H9 (cell line): Measurements from ENCODE around the gene PHAF1. TPM values are rescaled to one million over a fixed set of nuclear protein-coding genes. Genes with fewer than 3 reads are reported as not detected.

Experiments
- DNase-seq: peaks from one replicate; pipeline ENCODE4 v3.0.0-alpha.2; 2017
- H2AFZ ChIP-seq: one replicate; pipeline ENCODE4 v1.6.1; 2013; ENCODE audit warnings: mild to moderate bottlenecking, low read length, control low read depth, moderate library complexity
- H2AK5ac ChIP-seq: 2 replicates; pipeline ENCODE4 v1.6.1; 2013; ENCODE audit warnings: low read length, control low read depth, mixed read lengths; ENCODE audit not compliant: insufficient read length
- H2BK120ac ChIP-seq: one replicate; pipeline ENCODE4 v1.6.1; 2013; ENCODE audit warnings: low read depth, mild to moderate bottlenecking, low read length, control low read depth, inconsistent platforms; ENCODE audit not compliant: poor library complexity, severe bottlenecking
- H2BK12ac ChIP-seq: 2 replicates; pipeline ENCODE4 v1.6.1; 2013; ENCODE audit warnings: low read length, control low read depth, mixed read lengths, low read depth; ENCODE audit not compliant: insufficient read length
- H2BK15ac ChIP-seq: 2 replicates; pipeline ENCODE4 v1.6.1; 2013; ENCODE audit warnings: low read depth, low read length, control low read depth
- H2BK20ac ChIP-seq: one replicate; pipeline ENCODE4 v1.6.1; 2013; ENCODE audit warnings: low read depth, mild to moderate bottlenecking, low read length, control low read depth, inconsistent platforms; ENCODE audit not compliant: poor library complexity, severe bottlenecking
- H2BK5ac ChIP-seq: 2 replicates; pipeline ENCODE4 v1.6.1; 2013; ENCODE audit warnings: low read length, control low read depth, mixed read lengths; ENCODE audit not compliant: insufficient read length
- H3K14ac ChIP-seq: 2 replicates; pipeline ENCODE4 v1.6.1; 2013; ENCODE audit warnings: low read length, control low read depth; ENCODE audit not compliant: insufficient read depth
- H3K18ac ChIP-seq: 2 replicates; pipeline ENCODE4 v1.6.1; 2013; ENCODE audit warnings: low read depth, mild to moderate bottlenecking, mixed read lengths, low read length, control low read depth; ENCODE audit not compliant: insufficient read length
- H3K23ac ChIP-seq: 2 replicates; pipeline ENCODE4 v1.6.1; 2013; ENCODE audit warnings: low read length, control low read depth, mixed read lengths, low read depth; ENCODE audit not compliant: insufficient read length
- H3K23me2 ChIP-seq: 2 replicates; pipeline ENCODE4 v1.6.1; 2013; ENCODE audit warnings: low read depth, mild to moderate bottlenecking, mixed read lengths, low read length, control low read depth; ENCODE audit not compliant: insufficient read length, poor library complexity, severe bottlenecking
- H3K27ac ChIP-seq: 2 replicates; pipeline ENCODE4 v1.5.1; 2013; ENCODE audit warnings: low read length, control low read depth, mixed read lengths, low read depth; ENCODE audit not compliant: insufficient read length
- H3K27me3 ChIP-seq: 2 replicates; pipeline ENCODE4 v1.6.1; 2013; ENCODE audit warnings: low read length, control low read depth, inconsistent platforms; ENCODE audit not compliant: insufficient read depth
- H3K4ac ChIP-seq: 2 replicates; pipeline ENCODE4 v1.6.1; 2013; ENCODE audit warnings: low read depth, mild to moderate bottlenecking, control low read depth, inconsistent platforms, low read length, moderate library complexity
- H3K4me1 ChIP-seq: 2 replicates; pipeline ENCODE4 v1.6.1; 2013; ENCODE audit warnings: low read length, control low read depth, inconsistent platforms; ENCODE audit not compliant: insufficient read depth
- H3K4me2 ChIP-seq: 2 replicates; pipeline ENCODE4 v1.6.1; 2013; ENCODE audit warnings: low read length, control low read depth, mixed read lengths; ENCODE audit not compliant: insufficient read length, insufficient read depth
- H3K56ac ChIP-seq: 2 replicates; pipeline ENCODE4 v1.6.1; 2013; ENCODE audit warnings: low read depth, mild to moderate bottlenecking, mixed read lengths, low read length, control low read depth; ENCODE audit not compliant: insufficient read length
- H3K79me1 ChIP-seq: 2 replicates; pipeline ENCODE4 v1.6.1; 2013; ENCODE audit warnings: low read depth, mild to moderate bottlenecking, moderate library complexity, low read length, control low read depth, inconsistent platforms; ENCODE audit not compliant: insufficient read depth, poor library complexity, severe bottlenecking
- H3K79me2 ChIP-seq: 2 replicates; pipeline ENCODE4 v1.6.1; 2013; ENCODE audit warnings: low read length, control low read depth, inconsistent platforms; ENCODE audit not compliant: insufficient read depth
- H3K9ac ChIP-seq: 2 replicates; pipeline ENCODE4 v1.6.1; 2013; ENCODE audit warnings: low read length, control low read depth, mixed read lengths; ENCODE audit not compliant: insufficient read length; ENCODE audit errors: extremely low read depth
- H3K9me3 ChIP-seq: one replicate; pipeline ENCODE4 v1.6.1; 2013; ENCODE audit warnings: low read depth, low read length, inconsistent platforms; ENCODE audit not compliant: control insufficient read depth
- H3T11ph ChIP-seq: one replicate; pipeline ENCODE4 v1.6.1; 2013; ENCODE audit warnings: mild to moderate bottlenecking, low read length, control low read depth, inconsistent platforms
- H4K20me1 ChIP-seq: one replicate; pipeline ENCODE4 v1.6.1; 2013; ENCODE audit not compliant: control insufficient read depth, insufficient read length, insufficient read depth
- H4K5ac ChIP-seq: 2 replicates; pipeline ENCODE4 v1.6.1; 2013; ENCODE audit warnings: low read depth, mild to moderate bottlenecking, mixed read lengths, low read length, control low read depth; ENCODE audit not compliant: insufficient read length
- H4K8ac ChIP-seq: replicated peaks from 2 replicates; pipeline ENCODE4 v1.6.1; 2013; ENCODE audit warnings: low read length, control low read depth, mixed read lengths, low read depth; ENCODE audit not compliant: insufficient read length
- H4K91ac ChIP-seq: 2 replicates; pipeline ENCODE4 v1.6.1; 2013; ENCODE audit warnings: low read depth, mild to moderate bottlenecking, moderate library complexity, mixed read lengths, low read length, control low read depth; ENCODE audit not compliant: insufficient read length
- H3K27ac Mint-ChIP-seq, 3 experiments: 2 replicates in 2 of 3; 3 replicates in 1 of 3; pipeline ENCODE4 v1.8.0; 2020 to 2021; ENCODE audit warnings: mixed read lengths in 3 of 3, mild to moderate bottlenecking in 1 of 3, moderate library complexity in 1 of 3
- H3K27me3 Mint-ChIP-seq: 2 replicates; pipeline ENCODE4 v1.8.0; 2021; ENCODE audit warnings: low read depth, mild to moderate bottlenecking, moderate library complexity, mixed read lengths
- H3K36me3 Mint-ChIP-seq, 3 experiments: 2 replicates in 2 of 3; 3 replicates in 1 of 3; pipeline ENCODE4 v1.8.0; 2020 to 2021; ENCODE audit warnings: low read depth in 3 of 3, mixed read lengths in 3 of 3; ENCODE audit not compliant: insufficient read depth in 1 of 3
- H3K4me1 Mint-ChIP-seq, 2 experiments: 2 replicates each; pipeline ENCODE4 v1.8.0; 2020; ENCODE audit warnings: mixed read lengths in 2 of 2
- H3K4me3 Mint-ChIP-seq, 2 experiments: 2 replicates in 1 of 2; 3 replicates in 1 of 2; pipeline ENCODE4 v1.8.0; 2020 to 2021; ENCODE audit warnings: mild to moderate bottlenecking in 2 of 2, mixed read lengths in 2 of 2, moderate library complexity in 1 of 2
- H3K9me3 Mint-ChIP-seq, 2 experiments: 2 replicates in 1 of 2; 3 replicates in 1 of 2; pipeline ENCODE4 v1.8.0; 2020; ENCODE audit warnings: mild to moderate bottlenecking in 2 of 2, mixed read lengths in 2 of 2, moderate library complexity in 1 of 2
- WGBS: extraction: QIAGEN DNeasy Blood & Tissue Kit; methylation state at CpG from one replicate; pipeline ENCODE4 v1.1.7; 2013; ENCODE audit warnings: missing lambda C conversion rate, low lambda C conversion rate, mixed read lengths; ENCODE audit not compliant: insufficient read length; ENCODE audit errors: extremely low coverage; 5-methylcytosine and 5-hydroxymethylcytosine counted together
- total RNA-seq: library from RNA; stranded (reverse); gene quantifications from 2 replicates; pipeline ENCODE4 v1.2.1, GENCODE V29; 2021
- TF ChIP-seq, protein P1 (sequence below): fragments of 200-600 bp; sonication (generic); conservative IDR thresholded peaks from 3 replicates; pipeline ENCODE4 v1.8.0; 2021; ENCODE audit warnings: antibody characterized with exemption, mild to moderate bottlenecking

Gene PHAF1
- total RNA-seq, 1 experiment from 2014 or later: 18.8 TPM

DNA sequence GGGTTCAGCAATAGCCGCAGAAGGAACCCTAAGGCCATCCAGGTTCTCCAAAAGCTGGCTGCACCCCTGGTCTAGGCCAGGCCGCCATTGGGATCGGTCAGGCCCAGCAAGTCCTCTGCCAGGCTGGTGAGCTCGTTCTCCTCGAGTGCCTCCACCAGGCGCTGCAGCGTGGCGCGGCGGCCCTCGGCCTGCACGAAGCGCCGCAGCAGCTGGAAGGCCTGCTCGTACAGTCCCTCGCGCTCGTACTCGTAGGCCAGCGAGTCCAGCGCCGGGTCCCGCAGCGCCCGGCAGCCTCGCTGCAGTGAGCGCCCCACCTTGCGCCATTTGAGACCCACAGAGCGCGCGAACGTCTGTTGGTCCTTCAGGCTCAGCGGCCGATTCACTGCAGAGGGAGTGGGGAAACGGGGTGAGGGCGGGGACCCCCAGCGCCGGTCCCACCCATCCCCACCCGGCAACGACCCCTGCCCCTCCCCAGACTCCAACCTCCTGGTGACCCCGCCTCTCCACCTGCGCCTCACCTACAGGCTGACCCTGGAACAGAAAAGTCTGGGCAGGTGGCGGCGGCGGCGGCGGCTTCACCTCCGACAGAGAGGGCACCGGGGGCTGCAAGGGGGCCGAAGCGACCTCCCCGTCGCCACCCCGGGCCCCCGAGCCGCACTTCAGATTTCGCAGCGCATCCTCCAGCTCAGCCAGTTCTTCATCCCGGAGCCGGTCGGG, 45.0 kb downstream of the PHAF1 start:
- Histone ChIP-seq H3K79me2 (no peaks in the 10 kb centered on the region), H3K14ac (no peak overlapping the region), H2AFZ (no peak overlapping the region)

More for the DNA sequence above, 45.0 kb downstream of the PHAF1 start:
- H3K4me1 ChIP-seq: no peaks in the 10 kb centered on the region
- no peak overlapping the region for H3K18ac ChIP-seq
- Mint-ChIP-seq H3K4me3 (peak overlapping the region; percentile 56 to 75), H3K27me3 (peaks cover 88% of the 10 kb centered on the region), H3K27ac (no peak overlapping the region), H3K4me1 (peaks cover 11 to 20% of the 10 kb centered on the region in 2 experiments), H3K9me3 (peaks cover 0 to 7% of the 10 kb centered on the region in 2 experiments; a peak in 3 of 5 replicates), H3K36me3 (no peaks in the 10 kb centered on the region; a peak in 1 of 7 replicates)
- no peak overlapping the region for H2BK20ac ChIP-seq
- no peaks in the 10 kb centered on the region for H3K9me3 ChIP-seq
- H2BK15ac ChIP-seq: no peak overlapping the region
- TF ChIP-seq, protein P1, sequence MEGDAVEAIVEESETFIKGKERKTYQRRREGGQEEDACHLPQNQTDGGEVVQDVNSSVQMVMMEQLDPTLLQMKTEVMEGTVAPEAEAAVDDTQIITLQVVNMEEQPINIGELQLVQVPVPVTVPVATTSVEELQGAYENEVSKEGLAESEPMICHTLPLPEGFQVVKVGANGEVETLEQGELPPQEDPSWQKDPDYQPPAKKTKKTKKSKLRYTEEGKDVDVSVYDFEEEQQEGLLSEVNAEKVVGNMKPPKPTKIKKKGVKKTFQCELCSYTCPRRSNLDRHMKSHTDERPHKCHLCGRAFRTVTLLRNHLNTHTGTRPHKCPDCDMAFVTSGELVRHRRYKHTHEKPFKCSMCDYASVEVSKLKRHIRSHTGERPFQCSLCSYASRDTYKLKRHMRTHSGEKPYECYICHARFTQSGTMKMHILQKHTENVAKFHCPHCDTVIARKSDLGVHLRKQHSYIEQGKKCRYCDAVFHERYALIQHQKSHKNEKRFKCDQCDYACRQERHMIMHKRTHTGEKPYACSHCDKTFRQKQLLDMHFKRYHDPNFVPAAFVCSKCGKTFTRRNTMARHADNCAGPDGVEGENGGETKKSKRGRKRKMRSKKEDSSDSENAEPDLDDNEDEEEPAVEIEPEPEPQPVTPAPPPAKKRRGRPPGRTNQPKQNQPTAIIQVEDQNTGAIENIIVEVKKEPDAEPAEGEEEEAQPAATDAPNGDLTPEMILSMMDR: no peak
- no peak overlapping the region for H3K9ac ChIP-seq
- peaks cover 21% of the 10 kb centered on the region for H3K23me2 ChIP-seq
- H3K23ac ChIP-seq: no peak overlapping the region
- no peak overlapping the region for H3K4ac ChIP-seq
- no peak overlapping the region for H2BK5ac ChIP-seq
- no peak overlapping the region for H2BK120ac ChIP-seq
- no peaks in the 10 kb centered on the region for H4K20me1 ChIP-seq
- no CpG with 5 or more reads among the region's 61 CpGs for WGBS
- H3K4me2 ChIP-seq: peak overlapping the region; percentile 51
- H4K91ac ChIP-seq: no peak overlapping the region
- H3K79me1 ChIP-seq: no peaks in the 10 kb centered on the region
- no peak overlapping the region for H2BK12ac ChIP-seq
- peak; percentile 54 for DNase-seq
- no peak overlapping the region for H4K8ac ChIP-seq
- no peak overlapping the region for H3K56ac ChIP-seq
- H2AK5ac ChIP-seq: no peak overlapping the region
- no peak overlapping the region for H4K5ac ChIP-seq
- H3T11ph ChIP-seq: no peak overlapping the region
- H3K27ac ChIP-seq: no peak overlapping the region
- peaks cover 71% of the 10 kb centered on the region for H3K27me3 ChIP-seq
